Neural cell (in vitro differentiated cells): ENCODE results near the gene TIGD4. TPM values are rescaled to one million over a fixed set of nuclear protein-coding genes. Genes with fewer than 3 reads are reported as not detected.

Experiments
- H2AFZ ChIP-seq: fragments of 200-600, 300-800 bp; sonication (generic), shearing (Covaris generic); 2 replicates; pipeline ENCODE4 v1.6.0; 2014; ENCODE audit warnings: low read depth, mild to moderate bottlenecking, antibody characterized with exemption, low read length, moderate library complexity
- H3F3A ChIP-seq: fragments of 200-600 bp; shearing (Covaris generic); 2 replicates; pipeline ENCODE4 v1.6.1; 2016; ENCODE audit warnings: mild to moderate bottlenecking, moderate library complexity, mixed read lengths, antibody characterized with exemption, low read length; ENCODE audit not compliant: insufficient read depth, poor library complexity, severe bottlenecking
- H3K27ac ChIP-seq: fragments of 200-600, 300-800 bp; sonication (generic), shearing (Covaris generic); 2 replicates; pipeline ENCODE4 v1.5.1; 2014; ENCODE audit warnings: mild to moderate bottlenecking, low read length, moderate library complexity
- H3K27me3 ChIP-seq: fragments of 300-800, 200-600 bp; sonication (generic), shearing (Covaris generic); 2 replicates; pipeline ENCODE4 v1.6.0; 2014; ENCODE audit warnings: mild to moderate bottlenecking, low read depth, low read length, moderate library complexity; ENCODE audit not compliant: insufficient read depth
- H3K36me3 ChIP-seq: fragments of 300-800, 200-600 bp; sonication (generic), shearing (Covaris generic); 2 replicates; pipeline ENCODE4 v1.5.1; 2014; ENCODE audit warnings: mild to moderate bottlenecking, antibody characterized with exemption, low read length, moderate library complexity; ENCODE audit not compliant: insufficient read depth
- H3K4me2 ChIP-seq: fragments of 300-800, 200-600 bp; sonication (generic), shearing (Covaris generic); 2 replicates; pipeline ENCODE4 v1.6.0; 2014; ENCODE audit warnings: mild to moderate bottlenecking, low read length
- H3K4me3 ChIP-seq: fragments of 300-800, 200-600 bp; sonication (generic), shearing (Covaris generic); 2 replicates; pipeline ENCODE4 v1.5.1; 2014; ENCODE audit warnings: mild to moderate bottlenecking, low read length, moderate library complexity
- H3K79me2 ChIP-seq: fragments of 200-600 bp; shearing (Covaris generic); replicated peaks from 2 replicates; pipeline ENCODE4 v1.6.0; 2014; ENCODE audit warnings: mild to moderate bottlenecking, low read length, moderate library complexity; ENCODE audit not compliant: insufficient read depth
- H3K9ac ChIP-seq: fragments of 300-800, 200-600 bp; sonication (generic), shearing (Covaris generic); 2 replicates; pipeline ENCODE4 v1.6.1; 2016; ENCODE audit warnings: mild to moderate bottlenecking, low read length, mixed read lengths
- H3K9me2 ChIP-seq: fragments of 200-600 bp; shearing (Covaris generic); 2 replicates; pipeline ENCODE4 v1.6.1; 2016; ENCODE audit warnings: mild to moderate bottlenecking, low read length, mixed read lengths; ENCODE audit not compliant: insufficient read depth
- H3K9me3 ChIP-seq: fragments of 200-600, 300-800 bp; sonication (generic), shearing (Covaris generic); 2 replicates; pipeline ENCODE4 v1.6.1; 2016; ENCODE audit warnings: mild to moderate bottlenecking, mixed run types, low read length, moderate library complexity, mixed read lengths
- H4K20me1 ChIP-seq: fragments of 200-600 bp; shearing (Covaris generic); 2 replicates; pipeline ENCODE4 v1.6.1; 2016; ENCODE audit warnings: mild to moderate bottlenecking, mixed run types; ENCODE audit not compliant: insufficient read depth
- CTCF ChIP-seq: fragments of 450-650 bp; IDR thresholded peaks from 2 replicates; pipeline ENCODE4 v1.5.1; 2014; ENCODE audit warnings: antibody characterized with exemption, mild to moderate bottlenecking, moderate library complexity; ENCODE audit not compliant: poor library complexity, severe bottlenecking
- EP300 ChIP-seq: fragments of 450-650 bp; conservative IDR thresholded peaks from 2 replicates; pipeline ENCODE4 v1.6.1; 2014; ENCODE audit warnings: antibody characterized with exemption, mild to moderate bottlenecking, moderate library complexity; ENCODE audit not compliant: poor library complexity, severe bottlenecking
- EZH2 ChIP-seq: fragments of 200-600, 300-800 bp; shearing (Covaris generic), sonication (generic); IDR thresholded peaks from 2 replicates; pipeline ENCODE4 v1.6.1; 2014; ENCODE audit warnings: antibody characterized with exemption, low read length, borderline replicate concordance, mild to moderate bottlenecking; ENCODE audit not compliant: insufficient read depth, poor library complexity, severe bottlenecking
- MXI1 ChIP-seq: fragments of 450-650 bp; conservative IDR thresholded peaks from 2 replicates; pipeline ENCODE4 v1.6.1; 2014; ENCODE audit warnings: antibody characterized with exemption, mild to moderate bottlenecking; ENCODE audit not compliant: poor library complexity, severe bottlenecking
- POLR2AphosphoS5 ChIP-seq: IDR thresholded peaks from 2 replicates; pipeline ENCODE4 v1.6.1; 2012
- RAD21 ChIP-seq: fragments of 450-650 bp; conservative IDR thresholded peaks from 2 replicates; pipeline ENCODE4 v1.6.1; 2014; ENCODE audit warnings: antibody characterized with exemption, mild to moderate bottlenecking, moderate library complexity
- SMC3 ChIP-seq: fragments of 450-650 bp; conservative IDR thresholded peaks from 2 replicates; pipeline ENCODE4 v1.6.1; 2014; ENCODE audit warnings: antibody characterized with exemption, mild to moderate bottlenecking, moderate library complexity; ENCODE audit not compliant: poor library complexity
- TAF1 ChIP-seq: IDR thresholded peaks from 2 replicates; pipeline ENCODE4 v1.6.1; 2012; ENCODE audit warnings: low read depth
- polyA plus RNA-seq: library from polyadenylated mRNA; depleted of rRNA; stranded (reverse); fragments of >200 nt; gene quantifications from 2 replicates; pipeline ENCODE4 v1.2.3, GENCODE V29; 2014
- TF ChIP-seq, protein P1 (sequence below): IDR thresholded peaks from 2 replicates; pipeline ENCODE4 v1.6.1; 2012; ENCODE audit warnings: borderline replicate concordance

TIGD4 gene
- polyA plus RNA-seq, 1 donor from 2014 or later: 3.3 TPM

DNA sequence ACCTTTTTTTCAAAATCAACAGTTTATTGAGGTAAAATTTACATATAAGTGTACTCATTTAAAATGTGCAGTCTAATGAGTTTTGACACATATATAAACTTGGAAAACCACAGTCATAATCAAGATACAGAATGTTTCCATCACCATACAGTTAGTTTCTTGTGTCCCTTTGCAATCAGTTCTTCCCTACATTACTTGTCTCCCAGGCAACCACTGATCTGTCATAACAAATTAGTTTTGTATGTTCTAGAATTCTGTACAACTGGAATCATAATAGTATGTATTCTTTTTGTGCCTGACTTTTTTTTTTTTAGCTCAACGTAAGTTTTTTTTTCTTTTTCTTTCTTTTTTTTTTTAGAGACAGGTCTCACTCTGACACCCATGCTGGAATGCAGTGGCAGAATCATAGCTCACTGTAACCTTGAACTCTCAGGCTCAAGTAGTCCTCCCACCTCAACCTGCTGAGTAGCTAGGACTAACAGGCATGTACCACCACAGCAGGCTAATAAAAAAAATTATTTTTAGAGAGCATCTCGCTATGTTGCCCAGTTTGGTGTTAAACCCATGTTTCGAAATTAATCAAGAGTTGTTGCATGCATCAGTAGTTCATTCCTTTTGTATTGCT lies 27.1 kb upstream of the TIGD4 start:
- Histone ChIP-seq H3K27me3 (no peaks in the 10 kb centered on the region), H3K9me2 (no peaks in the 10 kb centered on the region), H3K9me3 (peaks cover 2% of the 10 kb centered on the region), H3K27ac (no peak overlapping the region), H3K79me2 (peaks cover 12% of the 10 kb centered on the region), H3K4me3 (no peak overlapping the region), H3K36me3 (no peaks in the 10 kb centered on the region), H3F3A (no peaks in the 10 kb centered on the region), H2AFZ (no peak overlapping the region), H4K20me1 (no peaks in the 10 kb centered on the region), H3K4me2 (no peak overlapping the region), H3K9ac (no peak overlapping the region)
- no peak for TF ChIP-seq EP300
- TF ChIP-seq CTCF: no peak
- TF ChIP-seq EZH2: no peak
- TF ChIP-seq, protein P1, sequence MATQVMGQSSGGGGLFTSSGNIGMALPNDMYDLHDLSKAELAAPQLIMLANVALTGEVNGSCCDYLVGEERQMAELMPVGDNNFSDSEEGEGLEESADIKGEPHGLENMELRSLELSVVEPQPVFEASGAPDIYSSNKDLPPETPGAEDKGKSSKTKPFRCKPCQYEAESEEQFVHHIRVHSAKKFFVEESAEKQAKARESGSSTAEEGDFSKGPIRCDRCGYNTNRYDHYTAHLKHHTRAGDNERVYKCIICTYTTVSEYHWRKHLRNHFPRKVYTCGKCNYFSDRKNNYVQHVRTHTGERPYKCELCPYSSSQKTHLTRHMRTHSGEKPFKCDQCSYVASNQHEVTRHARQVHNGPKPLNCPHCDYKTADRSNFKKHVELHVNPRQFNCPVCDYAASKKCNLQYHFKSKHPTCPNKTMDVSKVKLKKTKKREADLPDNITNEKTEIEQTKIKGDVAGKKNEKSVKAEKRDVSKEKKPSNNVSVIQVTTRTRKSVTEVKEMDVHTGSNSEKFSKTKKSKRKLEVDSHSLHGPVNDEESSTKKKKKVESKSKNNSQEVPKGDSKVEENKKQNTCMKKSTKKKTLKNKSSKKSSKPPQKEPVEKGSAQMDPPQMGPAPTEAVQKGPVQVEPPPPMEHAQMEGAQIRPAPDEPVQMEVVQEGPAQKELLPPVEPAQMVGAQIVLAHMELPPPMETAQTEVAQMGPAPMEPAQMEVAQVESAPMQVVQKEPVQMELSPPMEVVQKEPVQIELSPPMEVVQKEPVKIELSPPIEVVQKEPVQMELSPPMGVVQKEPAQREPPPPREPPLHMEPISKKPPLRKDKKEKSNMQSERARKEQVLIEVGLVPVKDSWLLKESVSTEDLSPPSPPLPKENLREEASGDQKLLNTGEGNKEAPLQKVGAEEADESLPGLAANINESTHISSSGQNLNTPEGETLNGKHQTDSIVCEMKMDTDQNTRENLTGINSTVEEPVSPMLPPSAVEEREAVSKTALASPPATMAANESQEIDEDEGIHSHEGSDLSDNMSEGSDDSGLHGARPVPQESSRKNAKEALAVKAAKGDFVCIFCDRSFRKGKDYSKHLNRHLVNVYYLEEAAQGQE: no peak
- no peak for TF ChIP-seq RAD21
- TF ChIP-seq SMC3: no peak
- no peak for TF ChIP-seq MXI1
- TF ChIP-seq POLR2AphosphoS5: no peak

DNA sequence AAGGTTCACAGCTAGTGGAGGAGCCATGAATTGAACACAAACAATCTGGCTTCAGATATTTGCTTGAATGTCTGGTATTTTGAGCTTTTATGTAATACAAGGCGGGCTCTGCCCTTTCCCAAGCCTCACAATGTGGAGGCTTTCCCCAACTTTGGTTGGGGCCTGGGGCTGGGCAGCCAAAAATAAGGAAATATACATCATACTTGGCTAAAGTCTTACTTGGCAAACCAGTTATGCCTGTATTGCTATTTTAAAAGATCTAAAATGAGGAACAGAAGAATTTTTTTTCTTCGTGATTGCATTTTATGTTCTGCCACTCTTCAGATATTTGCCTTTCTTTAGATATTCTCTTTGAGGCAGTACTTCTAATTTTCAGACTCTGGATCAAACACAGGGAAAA lies 26.3 kb upstream of the TIGD4 start:
- H3K9me3 ChIP-seq: peaks cover 2% of the 10 kb centered on the region

More for the DNA sequence above, 26.3 kb upstream of the TIGD4 start:
- Histone ChIP-seq H3F3A (no peaks in the 10 kb centered on the region), H3K9me2 (no peaks in the 10 kb centered on the region), H3K27me3 (no peaks in the 10 kb centered on the region), H3K4me3 (no peak overlapping the region), H2AFZ (no peak overlapping the region), H3K79me2 (peaks cover 12% of the 10 kb centered on the region), H3K4me2 (no peak overlapping the region), H4K20me1 (no peaks in the 10 kb centered on the region), H3K27ac (no peak overlapping the region), H3K36me3 (no peaks in the 10 kb centered on the region), H3K9ac (no peak overlapping the region)
- TF ChIP-seq CTCF (no peak), POLR2AphosphoS5 (no peak), SMC3 (no peak), RAD21 (no peak), MXI1 (no peak), TAF1 (no peak), EP300 (no peak), EZH2 (no peak)
- TF ChIP-seq, protein P1: no peak
